PC-3 (cell line): ENCODE data around the gene BBC3.

ENCODE experiments used
- CTCF ChIP-seq: fragments of 300-600 bp; sonication (generic); conservative IDR thresholded peaks from 2 replicates; pipeline ENCODE4 v1.5.1; 2017; ENCODE audit warnings: antibody characterized with exemption, low read depth, mild to moderate bottlenecking, low read length
- EZH2 ChIP-seq: fragments of 300-600 bp; sonication (generic); IDR thresholded peaks from one replicate; pipeline ENCODE4 v1.6.1; 2017; ENCODE audit warnings: antibody characterized with exemption, mild to moderate bottlenecking, low read length; ENCODE audit not compliant: unreplicated experiment
- EZH2phosphoT487 ChIP-seq: fragments of 300-600 bp; sonication (generic); IDR thresholded peaks from 2 replicates; pipeline ENCODE4 v1.6.1; 2018; ENCODE audit warnings: mild to moderate bottlenecking, antibody characterized with exemption, low read length, borderline replicate concordance

DNA sequence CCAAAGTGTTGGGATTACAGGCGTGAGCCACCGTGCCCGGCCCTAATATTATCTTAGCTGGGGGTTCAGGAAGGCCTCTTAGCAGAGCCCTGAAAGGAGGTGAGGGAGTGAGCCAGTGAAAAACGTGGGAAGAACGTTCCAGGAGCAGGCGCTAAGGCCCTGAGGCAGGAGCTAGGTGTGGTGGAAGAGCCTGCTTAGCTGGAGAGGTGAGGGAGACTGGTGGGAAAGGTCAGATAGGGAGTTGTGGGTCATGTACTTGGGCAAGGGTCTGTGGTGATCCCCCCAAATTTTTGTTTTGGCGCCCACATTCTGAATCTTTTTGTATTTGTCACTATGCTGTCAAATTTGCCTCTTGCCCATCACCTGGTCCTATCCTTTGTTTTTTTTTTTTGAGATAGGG, 38.6 kb upstream of the BBC3 start:
- TF ChIP-seq CTCF (no peak), EZH2 (no peak), EZH2phosphoT487 (no peak)
